K562 (cell line): ENCODE measurements around the gene ARHGAP23. TPM values are rescaled to one million over a fixed set of nuclear protein-coding genes. Genes with fewer than 3 reads are reported as not detected.

Experiments
- ATAC-seq: fragments of 200-7000 bp; cut with Tn5 transposase; 3 replicates; pipeline ENCODE4 v1.9.1; 2020; ENCODE audit warnings: moderate library complexity
- BruUV-seq: library from RNA; stranded (reverse); fragments of 400-500 nt; replicated peaks from 2 replicates; lab custom pipeline; 2021; lab: Mats Ljungman, UMichigan
- CTCF ChIA-PET: fragments of 300-600 bp; formaldehyde crosslinking; extraction: SDS; loops from one replicate; lab custom pipeline; 2021; ENCODE audit warnings: low intra/inter-chr PET ratio; lab: Yijun Ruan, JAX
- POLR2A ChIA-PET: fragments of 300-600, 350-650 bp; sonication (Branson Sonifier 250); formaldehyde crosslinking; extraction: SDS; loops from one replicate; lab custom pipeline; 2021; ENCODE audit warnings: antibody characterized with exemption, inconsistent platforms; lab: Yijun Ruan, JAX
- DNase-seq, 4 experiments: peaks; one replicate each; pipeline versions ENCODE4 v3.0.0 to v3.0.0-alpha.2; 2011 to 2018; ENCODE audit warnings: low spot score in 3 of 4, mixed read lengths in 3 of 4; ENCODE audit errors: extremely low read depth in 1 of 4
- FAIRE-seq: peaks from 2 replicates; lab custom pipeline; 2011; peaks lifted over from hg19 to GRCh38; lab: Jason Lieb, UNC
- H2AFZ ChIP-seq: 2 replicates; pipeline ENCODE4 v1.6.0; 2011; ENCODE audit warnings: low read depth, low read length, control low read depth, inconsistent platforms
- H3K27ac ChIP-seq: fragments of 200-600 bp; 3 replicates; pipeline ENCODE4 v1.8.0; 2011; ENCODE audit warnings: low read depth, mild to moderate bottlenecking, control low read depth, inconsistent platforms, low read length, moderate library complexity, mixed read lengths; ENCODE audit errors: extremely low read depth
- H3K27me3 ChIP-seq, 2 experiments: fragments of 300-600 bp in 1 of 2; 2 replicates in 1 of 2; 3 replicates in 1 of 2; pipeline versions ENCODE4 v1.6.0 to v1.8.0; 2011; ENCODE audit warnings: inconsistent platforms in 2 of 2, low read length in 2 of 2, mild to moderate bottlenecking in 1 of 2, mixed read lengths in 1 of 2, moderate library complexity in 1 of 2; ENCODE audit not compliant: control insufficient read depth in 2 of 2, insufficient read depth in 2 of 2
- H3K36me3 ChIP-seq: fragments of 300-600 bp; 3 replicates; pipeline ENCODE4 v1.8.0; 2011; ENCODE audit warnings: mild to moderate bottlenecking, low read length, inconsistent platforms; ENCODE audit not compliant: control insufficient read depth, insufficient read depth
- H3K4me1 ChIP-seq, 2 experiments: fragments of 200-600 bp in 1 of 2; replicated peaks in 1 of 2; 2 replicates in 1 of 2; 3 replicates in 1 of 2; pipeline versions ENCODE4 v1.5.1 to v1.8.0; 2011; ENCODE audit warnings: inconsistent platforms in 2 of 2, low read length in 2 of 2, mild to moderate bottlenecking in 1 of 2, mixed read lengths in 1 of 2, moderate library complexity in 1 of 2; ENCODE audit not compliant: control insufficient read depth in 2 of 2, insufficient read depth in 2 of 2
- H3K4me2 ChIP-seq: 2 replicates; pipeline ENCODE4 v1.6.1; 2011; ENCODE audit warnings: low read length, control low read depth, inconsistent platforms, mixed read lengths; ENCODE audit not compliant: insufficient read depth
- H3K4me3 ChIP-seq: fragments of 200-600 bp; sonication (generic), shearing (Covaris generic); 2 replicates; pipeline ENCODE4 v1.5.1; 2016; ENCODE audit warnings: control low read depth, inconsistent platforms
- H3K79me2 ChIP-seq: fragments of 200-600 bp; 3 replicates; pipeline ENCODE4 v1.8.0; 2011; ENCODE audit warnings: low read length, inconsistent platforms; ENCODE audit not compliant: control insufficient read depth, insufficient read depth
- H3K9ac ChIP-seq, 2 experiments: 2 replicates each; pipeline versions ENCODE4 v1.6.0 to v1.6.1; 2011; ENCODE audit warnings: low read depth in 2 of 2, low read length in 2 of 2, control low read depth in 1 of 2, inconsistent platforms in 1 of 2, mild to moderate bottlenecking in 1 of 2, mixed read lengths in 1 of 2; ENCODE audit not compliant: insufficient read depth in 1 of 2
- H3K9me1 ChIP-seq: one replicate; pipeline ENCODE4 v1.6.0; 2011; ENCODE audit warnings: inconsistent platforms, mild to moderate bottlenecking, low read length, moderate library complexity; ENCODE audit not compliant: control insufficient read depth, insufficient read depth
- H3K9me3 ChIP-seq: replicated peaks from 2 replicates; pipeline ENCODE4 v1.5.1; 2011; ENCODE audit warnings: low read depth, low read length, inconsistent platforms; ENCODE audit not compliant: control insufficient read depth, insufficient read depth
- H4K20me1 ChIP-seq: replicated peaks from 2 replicates; pipeline ENCODE4 v1.6.1; 2011; ENCODE audit warnings: low read length, inconsistent platforms, mixed read lengths; ENCODE audit not compliant: control insufficient read depth, insufficient read depth
- PTBP1 ChIP-seq: fragments of 200-400 bp; formaldehyde crosslinking; IDR thresholded peaks from 2 replicates; pipeline ENCODE4 v1.6.1; 2017; ENCODE audit warnings: low read depth, low read length
- RBBP5 ChIP-seq: fragments of 200-600 bp; sonication (generic); IDR thresholded peaks from 2 replicates; pipeline ENCODE4 v1.6.1; 2012; ENCODE audit warnings: borderline replicate concordance, mild to moderate bottlenecking, low read length, control low read depth, inconsistent platforms; ENCODE audit not compliant: insufficient read depth, poor library complexity, severe bottlenecking
- SRF ChIP-seq, 2 experiments: fragments of 250-450, 450-650 bp in 1 of 2; sonication (Bioruptor Pico) in 1 of 2; sonication (generic) in 1 of 2; formaldehyde crosslinking; IDR thresholded peaks; 2 replicates each; pipeline versions ENCODE4 v1.5.0 to v1.5.1; 2020 to 2022; ENCODE audit warnings: mild to moderate bottlenecking in 1 of 2, missing genetic modification reagents in 1 of 2
- ZNF175 ChIP-seq: fragments of 200-800 bp; sonication (Bioruptor generic); IDR thresholded peaks from 2 replicates; pipeline ENCODE4 v1.6.1; 2016; ENCODE audit warnings: low read depth, mild to moderate bottlenecking, missing genetic modification characterization, missing compliant biosample characterization
- ZNF384 ChIP-seq: IDR thresholded peaks from 2 replicates; pipeline ENCODE4 v1.6.1; 2012; ENCODE audit warnings: low read depth, low read length, improper control_type of control experiment
- WGBS: fragments of 100-300 bp; shearing (Covaris generic); methylation state at CpG from one replicate; pipeline ENCODE4 v1.1.6; 2016; ENCODE audit warnings: low coverage, mixed read lengths; ENCODE audit not compliant: insufficient coverage; ENCODE audit errors: missing lambda C conversion rate; 5-methylcytosine and 5-hydroxymethylcytosine counted together
- in situ Hi-C: fragments of 300-500 bp; cut with MboI; formaldehyde crosslinking; loops from 4 replicates; pipeline ENCODE4 v1.15.0; 2018; ENCODE audit warnings: inconsistent platforms, mixed read lengths
- intact Hi-C: fragments of 100-400 bp; cut with micrococcal nuclease; formaldehyde crosslinking; loops from 2 replicates; pipeline ENCODE4 v1.14.2; 2022
- polyA plus RNA-seq, 8 experiments: library from polyadenylated mRNA; depleted of rRNA in 4 of 8; stranded (reverse) in 5 of 8; unstranded in 3 of 8; fragments of >200 nt; fragmentation: Nextera tagmentation in 2 of 8; fragmentation: Illumina TruSeq in 1 of 8; extraction: Ambion mirVana in 2 of 8; extraction: Trizol in 1 of 8; gene quantifications; 2 replicates each; pipeline versions ENCODE4 v1.2.1 to v1.2.3, GENCODE V29; 2011 to 2014; ENCODE audit warnings: inconsistent platforms in 1 of 8, missing spikeins in 1 of 8
- total RNA-seq, 7 experiments: library from RNA; depleted of rRNA in 6 of 7; stranded (reverse); fragments of >200 nt in 6 of 7; fragmentation: Illumina TruSeq in 2 of 7; extraction: Trizol in 2 of 7; gene quantifications; 2 replicates each; pipeline versions ENCODE4 v1.2.1 to v1.2.3, GENCODE V29; 2011 to 2021; ENCODE audit warnings: low replicate concordance in 1 of 7
- TF ChIP-seq, protein P1 (sequence below): sonication (generic); formaldehyde crosslinking; IDR thresholded peaks from 2 replicates; pipeline ENCODE4 v1.9.0; 2022; ENCODE audit warnings: mild to moderate bottlenecking, missing genetic modification reagents
- TF ChIP-seq, protein P2 (sequence below): fragments of 450-650 bp; conservative IDR thresholded peaks from 2 replicates; pipeline ENCODE4 v1.6.1; 2016; ENCODE audit warnings: missing genetic modification characterization, low read depth, mild to moderate bottlenecking, control low read depth, missing compliant biosample characterization
- TF ChIP-seq, protein P3 (sequence below): fragments of 150-350 bp; IDR thresholded peaks from 2 replicates; pipeline ENCODE4 v1.6.1; 2014; ENCODE audit warnings: low read depth, mild to moderate bottlenecking, low read length, borderline replicate concordance

Gene ARHGAP23
- total and polyA plus RNA-seq, 9 of the 15 experiments (the other 6 are each of a cell fraction or from before 2014, with no cell fraction given): 0.01 to 2.7 (median 0.70) TPM

DNA sequence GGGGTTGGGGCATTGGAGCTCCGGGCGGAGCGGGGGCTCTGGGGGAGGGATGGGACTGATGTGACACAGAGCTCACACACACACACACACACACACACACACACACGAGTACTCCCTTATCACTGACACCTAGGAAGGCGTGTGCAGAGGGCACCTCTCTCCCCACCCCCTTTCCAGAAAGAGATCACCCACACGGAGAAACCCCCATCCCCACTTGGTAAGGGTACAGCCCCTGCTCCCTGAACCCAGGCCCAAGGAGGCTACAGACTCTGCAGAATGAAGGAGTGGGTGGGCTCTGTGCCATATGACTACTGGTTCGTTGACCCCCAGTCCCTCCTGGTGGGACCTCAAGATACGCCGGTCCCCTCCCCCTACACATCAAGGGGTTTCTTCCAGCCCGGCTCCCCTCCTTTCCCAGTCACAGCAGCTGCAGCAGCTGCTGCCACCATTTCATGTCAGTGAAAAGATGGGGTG is 8.7 kb upstream of the ARHGAP23 start:
- Histone ChIP-seq H3K79me2 (no peaks in the 10 kb centered on the region), H2AFZ (no peak overlapping the region), H3K27me3 (peaks cover 14 to 48% of the 10 kb centered on the region in 2 experiments; a peak in 4 of 5 replicates), H4K20me1 (peaks cover 8% of the 10 kb centered on the region), H3K36me3 (no peaks in the 10 kb centered on the region), H3K9ac (no peak overlapping the region), H3K9me1 (no peaks in the 10 kb centered on the region), H3K27ac (no peak overlapping the region), H3K4me2 (no peak overlapping the region), H3K9me3 (no peaks in the 10 kb centered on the region), H3K4me1 (peaks cover 30 to 41% of the 10 kb centered on the region in 2 experiments), H3K4me3 (no peak overlapping the region)
- ChIA-PET POLR2A (interaction anchor here (0.5 kb wide), 1 partner anchor 39 kb away, joined by 4 read pairs; no protein-coding TSS in a partner anchor), CTCF (no interaction called here)
- no TSS peak for BruUV-seq
- TF ChIP-seq, protein P1, sequence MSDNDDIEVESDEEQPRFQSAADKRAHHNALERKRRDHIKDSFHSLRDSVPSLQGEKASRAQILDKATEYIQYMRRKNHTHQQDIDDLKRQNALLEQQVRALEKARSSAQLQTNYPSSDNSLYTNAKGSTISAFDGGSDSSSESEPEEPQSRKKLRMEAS (CRISPR knock-in tag): no peak
- no peak for TF ChIP-seq ZNF175 (CRISPR knock-in tag)
- no peak for DNase-seq
- WGBS: 0% methylated on average over 7 of the region's 10 CpGs
- ATAC-seq: no peak
- intact Hi-C loops (no loop called here), in situ Hi-C loops (no loop called here)
- FAIRE-seq: no peak

DNA sequence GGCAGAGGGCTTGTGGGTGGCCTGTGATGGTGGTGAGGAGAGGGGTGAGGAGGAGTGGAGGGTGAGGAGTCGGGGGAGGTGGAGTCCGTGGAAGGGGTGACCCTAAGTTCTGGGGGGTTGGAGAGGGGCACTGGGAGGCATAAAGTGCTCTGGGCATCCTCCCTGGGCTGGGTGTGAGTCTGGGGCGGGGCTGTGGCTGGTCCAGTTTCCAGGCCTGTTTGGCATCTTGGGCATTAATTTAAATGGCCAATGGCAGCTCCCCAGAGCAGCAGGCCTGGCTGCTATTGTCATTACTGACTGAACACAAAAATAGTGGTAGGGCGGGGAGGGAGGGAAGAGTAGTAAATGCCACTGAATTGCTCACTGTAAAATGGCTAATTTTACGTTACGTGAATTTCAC is 7.7 kb upstream of the ARHGAP23 start:
- H3K9me3 ChIP-seq: no peaks in the 10 kb centered on the region
- DNase-seq (no peak), FAIRE-seq (no peak), ATAC-seq (no peak)
- H3K9me1 ChIP-seq: no peaks in the 10 kb centered on the region
- H3K27ac ChIP-seq: no peak overlapping the region
- intact Hi-C loops: no loop called here
- WGBS: 0% methylated on average over 5 of the region's 6 CpGs
- no peaks in the 10 kb centered on the region for H3K79me2 ChIP-seq
- H3K4me2 ChIP-seq: no peak overlapping the region
- H3K9ac ChIP-seq: no peak overlapping the region
- CTCF ChIA-PET: no interaction called here
- no peaks in the 10 kb centered on the region for H3K36me3 ChIP-seq
- in situ Hi-C loops: no loop called here
- peaks cover 14 to 53% of the 10 kb centered on the region in 2 experiments; a peak in 4 of 5 replicates for H3K27me3 ChIP-seq
- POLR2A ChIA-PET: no interaction called here
- H4K20me1 ChIP-seq: peaks cover 8% of the 10 kb centered on the region
- H2AFZ ChIP-seq: no peak overlapping the region
- no peak overlapping the region for H3K4me3 ChIP-seq
- H3K4me1 ChIP-seq: peaks cover 23 to 31% of the 10 kb centered on the region in 2 experiments
- BruUV-seq: no TSS peak
- TF ChIP-seq SRF (CRISPR knock-in tag; IDR thresholded peaks at IDR 0.05) (no peak), PTBP1 (no peak), RBBP5 (no peak), ZNF384 (no peak)
- TF ChIP-seq, protein P2, sequence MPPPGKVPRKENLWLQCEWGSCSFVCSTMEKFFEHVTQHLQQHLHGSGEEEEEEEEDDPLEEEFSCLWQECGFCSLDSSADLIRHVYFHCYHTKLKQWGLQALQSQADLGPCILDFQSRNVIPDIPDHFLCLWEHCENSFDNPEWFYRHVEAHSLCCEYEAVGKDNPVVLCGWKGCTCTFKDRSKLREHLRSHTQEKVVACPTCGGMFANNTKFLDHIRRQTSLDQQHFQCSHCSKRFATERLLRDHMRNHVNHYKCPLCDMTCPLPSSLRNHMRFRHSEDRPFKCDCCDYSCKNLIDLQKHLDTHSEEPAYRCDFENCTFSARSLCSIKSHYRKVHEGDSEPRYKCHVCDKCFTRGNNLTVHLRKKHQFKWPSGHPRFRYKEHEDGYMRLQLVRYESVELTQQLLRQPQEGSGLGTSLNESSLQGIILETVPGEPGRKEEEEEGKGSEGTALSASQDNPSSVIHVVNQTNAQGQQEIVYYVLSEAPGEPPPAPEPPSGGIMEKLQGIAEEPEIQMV (tag): no peak
- TF ChIP-seq, protein P3, sequence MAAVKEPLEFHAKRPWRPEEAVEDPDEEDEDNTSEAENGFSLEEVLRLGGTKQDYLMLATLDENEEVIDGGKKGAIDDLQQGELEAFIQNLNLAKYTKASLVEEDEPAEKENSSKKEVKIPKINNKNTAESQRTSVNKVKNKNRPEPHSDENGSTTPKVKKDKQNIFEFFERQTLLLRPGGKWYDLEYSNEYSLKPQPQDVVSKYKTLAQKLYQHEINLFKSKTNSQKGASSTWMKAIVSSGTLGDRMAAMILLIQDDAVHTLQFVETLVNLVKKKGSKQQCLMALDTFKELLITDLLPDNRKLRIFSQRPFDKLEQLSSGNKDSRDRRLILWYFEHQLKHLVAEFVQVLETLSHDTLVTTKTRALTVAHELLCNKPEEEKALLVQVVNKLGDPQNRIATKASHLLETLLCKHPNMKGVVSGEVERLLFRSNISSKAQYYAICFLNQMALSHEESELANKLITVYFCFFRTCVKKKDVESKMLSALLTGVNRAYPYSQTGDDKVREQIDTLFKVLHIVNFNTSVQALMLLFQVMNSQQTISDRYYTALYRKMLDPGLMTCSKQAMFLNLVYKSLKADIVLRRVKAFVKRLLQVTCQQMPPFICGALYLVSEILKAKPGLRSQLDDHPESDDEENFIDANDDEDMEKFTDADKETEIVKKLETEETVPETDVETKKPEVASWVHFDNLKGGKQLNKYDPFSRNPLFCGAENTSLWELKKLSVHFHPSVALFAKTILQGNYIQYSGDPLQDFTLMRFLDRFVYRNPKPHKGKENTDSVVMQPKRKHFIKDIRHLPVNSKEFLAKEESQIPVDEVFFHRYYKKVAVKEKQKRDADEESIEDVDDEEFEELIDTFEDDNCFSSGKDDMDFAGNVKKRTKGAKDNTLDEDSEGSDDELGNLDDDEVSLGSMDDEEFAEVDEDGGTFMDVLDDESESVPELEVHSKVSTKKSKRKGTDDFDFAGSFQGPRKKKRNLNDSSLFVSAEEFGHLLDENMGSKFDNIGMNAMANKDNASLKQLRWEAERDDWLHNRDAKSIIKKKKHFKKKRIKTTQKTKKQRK: no peak
